Uterus (tissue), 4 donors: ENCODE data around the gene MAP3K7. TPM values are rescaled to one million over a fixed set of nuclear protein-coding genes. Genes with fewer than 3 reads are reported as not detected.
A peak's percentile ranks its signal among the peaks of the same experiment; 100 is the strongest.

Source experiments
- DNase-seq, 2 donors: peaks; one replicate each; pipeline ENCODE4 v3.0.0-alpha.2; 2019 to 2020
- H3K27ac ChIP-seq, 2 donors: fragments of 200-600 bp; sonication (generic); 1 replicate in 1 of 2; 2 replicates in 1 of 2; pipeline ENCODE4 v1.5.1; 2016 to 2018
- H3K27me3 ChIP-seq, 2 donors: fragments of 200-600 bp; sonication (generic); one replicate each; pipeline ENCODE4 v1.5.1; 2018 to 2019; ENCODE audit warnings: control low read depth in 1 of 2
- H3K36me3 ChIP-seq, 2 donors: fragments of 200-600 bp; sonication (generic); one replicate each; pipeline ENCODE4 v1.5.1; 2019; ENCODE audit warnings: control low read depth in 1 of 2
- H3K4me1 ChIP-seq, 2 donors: fragments of 200-600 bp; sonication (generic); one replicate each; pipeline ENCODE4 v1.5.1; 2018 to 2019; ENCODE audit warnings: control low read depth in 1 of 2
- H3K4me3 ChIP-seq, 2 donors: fragments of 200-600 bp; sonication (generic); 1 replicate in 1 of 2; 2 replicates in 1 of 2; pipeline ENCODE4 v1.5.1; 2018 to 2019; ENCODE audit warnings: mild to moderate bottlenecking in 1 of 2
- H3K9me3 ChIP-seq, 2 donors: fragments of 200-600 bp; sonication (generic); one replicate each; pipeline ENCODE4 v1.5.1; 2019; ENCODE audit warnings: control low read depth in 1 of 2
- POLR2A ChIP-seq, 2 donors: fragments of 450-650 bp; IDR thresholded peaks; one replicate each; pipeline ENCODE4 v1.6.1; 2016; ENCODE audit warnings: antibody characterized with exemption in 2 of 2, mild to moderate bottlenecking in 1 of 2, moderate library complexity in 1 of 2
- intact Hi-C: fragments of 100-400 bp; cut with DNase I; formaldehyde crosslinking; loops from one replicate; pipeline ENCODE4 v1.15.1; 2023; ENCODE audit warnings: low total_unique reads
- total RNA-seq, 4 donors: library from RNA; depleted of rRNA in 3 of 4; stranded (reverse); fragments of >200 nt in 3 of 4; gene quantifications; one replicate each; pipeline versions ENCODE4 v1.1.0 to v1.2.4, GENCODE V29; 2014 to 2023
- TF ChIP-seq, protein P1 (sequence below), 4 experiments: fragments of 200-600 bp in 2 of 4; fragments of 450-650 bp in 2 of 4; sonication (generic) in 2 of 4; IDR thresholded peaks; one replicate each; pipeline ENCODE4 v1.5.1; 2016 to 2019; ENCODE audit warnings: antibody characterized with exemption in 4 of 4, mild to moderate bottlenecking in 2 of 4, moderate library complexity in 1 of 4
- donor health status: DM: yes; HTN: yes; CAD: no.

The MAP3K7 gene
- total RNA-seq, 4 donors from 2014 or later = 19.7 to 56.8 (median 27.7) TPM

DNA sequence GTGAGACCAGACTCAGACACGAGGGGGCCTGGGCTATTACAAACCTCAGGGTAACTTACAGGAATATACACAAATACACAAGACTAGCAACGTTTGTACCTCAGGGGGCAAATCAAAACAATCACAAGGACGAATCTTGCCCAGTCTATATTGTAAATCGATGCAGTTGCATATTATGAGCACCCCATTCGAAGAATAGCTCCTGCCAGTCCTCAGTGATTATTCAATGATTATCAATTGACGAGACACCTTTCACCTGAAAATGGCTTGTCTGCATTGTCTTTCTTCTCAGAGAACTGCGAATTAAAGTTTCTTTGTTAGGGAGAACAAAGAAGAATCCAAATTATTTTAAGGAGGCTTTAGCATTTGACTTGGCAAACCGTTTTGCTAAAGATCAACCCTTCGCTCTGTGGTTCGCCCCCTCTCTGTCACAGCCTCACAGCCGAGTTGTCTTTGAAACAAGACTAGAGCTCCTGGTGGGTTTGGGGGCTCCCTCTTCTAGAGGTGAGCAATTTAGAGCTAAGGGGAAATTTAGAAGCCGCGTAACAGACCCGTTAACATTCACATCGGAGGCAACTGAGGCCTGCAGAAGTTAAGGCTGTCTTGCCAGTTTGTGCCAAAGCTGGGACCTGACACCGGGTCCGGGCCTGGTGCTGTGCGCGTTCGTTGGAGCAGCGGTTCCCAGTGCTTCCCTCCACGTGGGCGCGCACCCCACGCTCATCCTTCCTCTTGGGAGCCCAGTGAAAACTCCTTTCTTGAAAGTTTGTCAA lies 24.9 kb upstream of the MAP3K7 start:
- Histone ChIP-seq H3K36me3 (no peaks in the 10 kb centered on the region), H3K27me3 (no peaks in the 10 kb centered on the region), H3K9me3 (no peaks in the 10 kb centered on the region), H3K4me1 (no peaks in the 10 kb centered on the region), H3K27ac (peak overlapping the region in 1 of 2 donors; percentile 86), H3K4me3 (peak overlapping the region; percentile 45 to 54)
- intact Hi-C loops = no loop called here
- no peak for DNase-seq
- TF ChIP-seq, protein P1, sequence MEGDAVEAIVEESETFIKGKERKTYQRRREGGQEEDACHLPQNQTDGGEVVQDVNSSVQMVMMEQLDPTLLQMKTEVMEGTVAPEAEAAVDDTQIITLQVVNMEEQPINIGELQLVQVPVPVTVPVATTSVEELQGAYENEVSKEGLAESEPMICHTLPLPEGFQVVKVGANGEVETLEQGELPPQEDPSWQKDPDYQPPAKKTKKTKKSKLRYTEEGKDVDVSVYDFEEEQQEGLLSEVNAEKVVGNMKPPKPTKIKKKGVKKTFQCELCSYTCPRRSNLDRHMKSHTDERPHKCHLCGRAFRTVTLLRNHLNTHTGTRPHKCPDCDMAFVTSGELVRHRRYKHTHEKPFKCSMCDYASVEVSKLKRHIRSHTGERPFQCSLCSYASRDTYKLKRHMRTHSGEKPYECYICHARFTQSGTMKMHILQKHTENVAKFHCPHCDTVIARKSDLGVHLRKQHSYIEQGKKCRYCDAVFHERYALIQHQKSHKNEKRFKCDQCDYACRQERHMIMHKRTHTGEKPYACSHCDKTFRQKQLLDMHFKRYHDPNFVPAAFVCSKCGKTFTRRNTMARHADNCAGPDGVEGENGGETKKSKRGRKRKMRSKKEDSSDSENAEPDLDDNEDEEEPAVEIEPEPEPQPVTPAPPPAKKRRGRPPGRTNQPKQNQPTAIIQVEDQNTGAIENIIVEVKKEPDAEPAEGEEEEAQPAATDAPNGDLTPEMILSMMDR (IDR thresholded peaks at IDR 0.05) = no peak
- TF ChIP-seq POLR2A (IDR thresholded peaks at IDR 0.05) = no peak

DNA sequence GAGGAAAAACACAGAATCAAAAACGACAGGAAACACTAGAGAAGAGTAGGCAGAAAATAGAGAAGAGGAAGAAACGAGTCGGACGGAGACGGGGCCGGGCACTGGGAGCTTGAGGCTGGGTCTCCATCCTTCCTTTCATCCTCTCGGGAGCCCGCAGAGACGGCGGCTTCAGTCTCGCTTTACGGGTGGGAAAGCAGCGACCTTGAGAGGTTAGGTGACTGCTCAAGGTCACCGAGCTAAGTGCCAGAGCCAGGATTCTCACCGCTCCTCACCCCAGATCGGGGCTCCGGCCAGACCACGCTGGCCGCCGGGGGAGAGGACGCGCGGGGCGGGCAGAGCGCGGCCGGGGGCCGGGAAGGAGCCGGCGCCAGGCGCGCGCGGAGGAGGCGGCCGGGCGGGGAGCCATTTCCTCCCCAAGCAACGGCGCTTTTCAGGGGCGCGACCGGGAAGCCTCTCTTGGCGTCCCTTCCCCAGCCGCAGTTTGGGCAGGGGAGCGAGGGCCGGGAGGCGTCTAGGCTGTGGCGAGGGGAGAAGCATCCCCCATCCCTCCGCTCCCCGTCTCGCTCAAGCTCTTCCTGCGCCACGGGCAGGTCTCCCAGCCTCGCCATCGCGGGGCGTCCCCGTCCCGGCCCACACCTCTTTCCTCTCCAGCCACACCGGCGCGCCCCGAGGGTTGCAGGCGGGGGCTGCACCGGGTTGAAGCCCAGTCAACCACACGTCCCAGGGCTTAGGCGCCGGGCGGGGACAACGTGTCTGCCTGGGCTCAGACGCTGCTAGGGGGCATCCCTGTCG lies 24.1 kb upstream of the MAP3K7 start:
- H3K4me1 ChIP-seq = no peaks in the 10 kb centered on the region
- TF ChIP-seq POLR2A (IDR thresholded peaks at IDR 0.05) = no peak
- TF ChIP-seq, protein P1 (IDR thresholded peaks at IDR 0.05) = peak in 1 of 4 experiments; percentile 19
- H3K27me3 ChIP-seq = no peaks in the 10 kb centered on the region
- DNase-seq = peak; percentile 25 to 40
- H3K27ac ChIP-seq = peak overlapping the region; percentile 69 to 86
- no peaks in the 10 kb centered on the region for H3K36me3 ChIP-seq
- intact Hi-C loops = no loop called here
- peak overlapping the region; percentile 45 to 54 for H3K4me3 ChIP-seq
- no peaks in the 10 kb centered on the region for H3K9me3 ChIP-seq

DNA sequence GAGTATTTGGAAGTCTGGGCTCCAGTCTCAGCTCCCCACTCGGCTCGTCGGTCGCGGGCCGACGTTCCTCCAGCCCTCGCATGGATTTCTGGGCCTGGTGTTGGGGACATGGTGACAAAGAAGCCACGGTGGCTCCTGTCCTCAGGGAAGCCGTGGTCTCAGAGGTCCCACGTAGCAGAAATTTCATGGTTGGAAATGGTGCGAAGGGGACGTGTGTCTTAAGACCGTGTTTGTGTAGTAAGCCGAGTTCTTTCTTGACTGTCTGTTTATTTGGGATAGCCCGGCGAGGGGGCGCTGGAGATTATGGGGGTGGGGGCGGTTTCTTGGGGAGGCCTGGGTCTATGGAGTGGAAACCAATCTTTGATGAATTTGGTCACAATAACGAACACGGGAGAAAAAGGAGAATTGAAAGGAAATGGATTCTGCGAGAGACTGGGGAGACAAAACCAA lies 23.5 kb upstream of the MAP3K7 start:
- no peaks in the 10 kb centered on the region for H3K27me3 ChIP-seq
- no peaks in the 10 kb centered on the region for H3K4me1 ChIP-seq
- H3K36me3 ChIP-seq = no peaks in the 10 kb centered on the region
- peak overlapping the region; percentile 45 to 54 for H3K4me3 ChIP-seq
- no peak for DNase-seq
- intact Hi-C loops = no loop called here
- no peaks in the 10 kb centered on the region for H3K9me3 ChIP-seq
- no peak for TF ChIP-seq POLR2A (IDR thresholded peaks at IDR 0.05)
- TF ChIP-seq, protein P1 (IDR thresholded peaks at IDR 0.05) = no peak
- H3K27ac ChIP-seq = peak overlapping the region; percentile 69 to 86

DNA sequence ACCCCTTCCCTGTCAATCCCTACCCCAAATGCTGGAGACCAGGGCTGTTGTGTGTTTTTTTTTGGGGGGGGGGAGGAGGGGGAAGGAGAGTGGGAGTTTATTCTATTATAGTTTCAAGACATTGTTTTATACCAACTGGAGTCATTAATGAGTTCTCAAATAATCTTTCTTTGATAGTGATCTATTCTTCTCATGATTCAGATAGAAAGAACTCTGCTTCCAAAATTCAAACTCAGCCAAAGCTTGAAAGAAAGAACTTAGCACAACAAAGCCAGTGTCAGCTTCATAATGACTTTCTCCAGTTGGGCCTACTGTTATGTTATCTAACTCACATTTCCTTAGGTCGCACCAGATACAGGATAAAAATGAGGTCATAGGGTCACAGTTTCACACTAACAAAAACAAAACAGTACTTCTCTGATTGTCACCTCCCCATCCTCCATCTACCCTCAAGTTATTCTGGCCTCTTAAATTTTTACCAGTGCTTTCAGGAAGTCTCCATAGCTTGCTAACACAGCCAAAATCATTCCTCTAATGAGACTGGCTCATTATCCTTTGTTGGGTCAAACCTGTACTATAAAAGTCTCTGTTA lies 19.0 kb upstream of the MAP3K7 start:
- H3K4me3 ChIP-seq = no peak overlapping the region
- no peak overlapping the region for H3K27ac ChIP-seq
- intact Hi-C loops = no loop called here
- DNase-seq = no peak
- no peaks in the 10 kb centered on the region for H3K36me3 ChIP-seq
- H3K4me1 ChIP-seq = no peaks in the 10 kb centered on the region
- TF ChIP-seq, protein P1 (IDR thresholded peaks at IDR 0.05) = no peak
- TF ChIP-seq POLR2A (IDR thresholded peaks at IDR 0.05) = no peak
- H3K27me3 ChIP-seq = no peaks in the 10 kb centered on the region
- H3K9me3 ChIP-seq = no peaks in the 10 kb centered on the region
